HG02943 (cell line): ENCODE data around the gene FBXO21.

Source experiments
- ATAC-seq: cut with Tn5 transposase; IDR thresholded peaks from one replicate; pipeline ENCODE4 v1.9.1; 2021; ENCODE audit warnings: mild to moderate bottlenecking, low read depth, moderate library complexity; ENCODE audit not compliant: unreplicated experiment

The FBXO21 gene

DNA sequence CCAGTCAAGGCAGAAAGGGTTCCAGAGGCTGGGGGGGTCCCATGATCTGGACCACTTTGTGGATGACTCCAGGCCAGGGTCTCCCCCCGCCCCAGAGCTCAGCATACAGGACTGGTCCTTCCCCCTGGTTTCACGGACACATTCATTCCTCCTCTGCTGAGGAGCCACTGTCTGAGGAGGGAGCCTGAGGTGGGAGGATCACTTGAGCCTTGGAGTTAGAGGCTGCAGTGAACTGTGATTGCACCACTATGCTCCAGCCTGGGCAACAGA, 97.8 kb downstream of the FBXO21 start:
- ATAC-seq = no peak
